Natural killer cell treated with Interleukin-12 subunit alpha and Interleukin-12 subunit beta and Interleukin-15 and Interleukin-18, amount 100 ng/mL, for 72 hours (primary cell): ENCODE data around the gene LRRC75B. TPM values are rescaled to one million over a fixed set of nuclear protein-coding genes. Genes with fewer than 3 reads are reported as not detected.
A peak's percentile ranks its signal among the peaks of the same experiment; 100 is the strongest.

Experiments
- ATAC-seq, 2 donors: fragments of 150-1000 bp; cut with Tn5 transposase in 1 of 2; sonication (Bioruptor Pico), chemical (Tn5 transposase) in 1 of 2; 2 replicates each; pipeline ENCODE4 v1.10.0; 2021
- DNase-seq: peaks from one replicate; pipeline ENCODE4 v3.0.0; 2022; ENCODE audit warnings: low spot score
- H3K27ac Mint-ChIP-seq, 2 donors: 1 replicate in 1 of 2; 2 replicates in 1 of 2; pipeline ENCODE4 v1.8.0; 2022; ENCODE audit warnings: mixed read lengths in 2 of 2, mild to moderate bottlenecking in 1 of 2, moderate library complexity in 1 of 2
- H3K27me3 Mint-ChIP-seq, 2 donors: 1 replicate in 1 of 2; 2 replicates in 1 of 2; pipeline ENCODE4 v1.8.0; 2022; ENCODE audit warnings: mixed read lengths in 2 of 2
- H3K36me3 Mint-ChIP-seq: one replicate; pipeline ENCODE4 v1.8.0; 2022; ENCODE audit warnings: mixed read lengths
- H3K4me1 Mint-ChIP-seq, 2 donors: 1 replicate in 1 of 2; 2 replicates in 1 of 2; pipeline ENCODE4 v1.8.0; 2022; ENCODE audit warnings: low read depth in 2 of 2, mixed read lengths in 2 of 2, mild to moderate bottlenecking in 1 of 2
- H3K4me3 Mint-ChIP-seq: one replicate; pipeline ENCODE4 v1.8.0; 2022; ENCODE audit warnings: mixed read lengths
- H3K9me3 Mint-ChIP-seq: 2 replicates; pipeline ENCODE4 v1.8.0; 2022; ENCODE audit warnings: mixed read lengths
- total RNA-seq, 2 donors: library from RNA; stranded (reverse); gene quantifications; one replicate each; pipeline ENCODE4 v1.2.3, GENCODE V29; 2022

Gene LRRC75B
- total RNA-seq, 2 donors from 2014 or later: 1.8 to 2.3 TPM

- peaks cover 11% of the 10 kb centered on the region for H3K36me3 Mint-ChIP-seq
- no peak overlapping the region for H3K27ac Mint-ChIP-seq
- DNase-seq: no peak
- H3K27me3 Mint-ChIP-seq: no peaks in the 10 kb centered on the region
- peak in 1 of 2 donors; percentile 33 for ATAC-seq
- peaks cover 0 to 6% of the 10 kb centered on the region in 2 donors for H3K4me1 Mint-ChIP-seq
- no peak overlapping the region for H3K4me3 Mint-ChIP-seq
- no peaks in the 10 kb centered on the region for H3K9me3 Mint-ChIP-seq
Measured at GRCh38 chr22:24543679-24544243, 49.1 kb downstream of the LRRC75B start.

DNA sequence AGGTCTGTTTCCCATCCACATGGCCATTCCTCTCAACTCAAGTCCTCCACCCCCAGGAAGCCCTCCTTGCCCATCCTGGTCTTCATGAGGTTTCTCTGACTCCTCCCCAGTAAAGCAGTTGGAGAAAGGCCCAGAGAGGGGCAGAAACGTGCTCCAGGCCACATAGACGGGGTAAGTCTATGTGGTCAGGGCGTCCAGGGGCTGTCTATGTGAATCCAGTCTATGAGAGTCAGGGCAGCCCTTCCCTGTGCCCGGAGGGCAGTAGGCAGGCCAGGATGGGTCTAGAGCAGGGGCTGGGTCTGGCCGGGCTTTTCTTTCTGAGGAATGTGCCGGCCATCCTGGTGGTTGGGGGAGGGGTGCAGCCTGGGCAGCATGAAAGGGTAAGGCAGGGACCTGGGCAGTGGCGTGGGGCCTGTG, 49.7 kb downstream of the LRRC75B start:
- H3K4me3 Mint-ChIP-seq: no peak overlapping the region
- peaks cover 11% of the 10 kb centered on the region for H3K36me3 Mint-ChIP-seq
- H3K4me1 Mint-ChIP-seq: peaks cover 0 to 6% of the 10 kb centered on the region in 2 donors
- H3K27me3 Mint-ChIP-seq: no peaks in the 10 kb centered on the region
- H3K27ac Mint-ChIP-seq: no peak overlapping the region
- DNase-seq: no peak
- H3K9me3 Mint-ChIP-seq: no peaks in the 10 kb centered on the region
- ATAC-seq: peak in 1 of 2 donors; percentile 13

GRCh38 chr22:24542641-24543040, 50.2 kb downstream of the LRRC75B start:
- no peaks in the 10 kb centered on the region for H3K27me3 Mint-ChIP-seq
- H3K4me3 Mint-ChIP-seq: no peak overlapping the region
- no peak overlapping the region for H3K27ac Mint-ChIP-seq
- H3K9me3 Mint-ChIP-seq: no peaks in the 10 kb centered on the region
- DNase-seq (no peak), ATAC-seq (no peak)
- H3K4me1 Mint-ChIP-seq: peaks cover 0 to 6% of the 10 kb centered on the region in 2 donors
- peaks cover 11% of the 10 kb centered on the region for H3K36me3 Mint-ChIP-seq

- Mint-ChIP-seq H3K27me3 (no peaks in the 10 kb centered on the region), H3K27ac (peak overlapping the region in 1 of 2 donors; percentile 5), H3K4me3 (no peak overlapping the region), H3K4me1 (peaks cover 0 to 6% of the 10 kb centered on the region in 2 donors), H3K36me3 (peaks cover 8% of the 10 kb centered on the region), H3K9me3 (no peaks in the 10 kb centered on the region)
- ATAC-seq: peak in 1 of 2 donors; percentile 28
- DNase-seq: no peak
Measured at GRCh38 chr22:24541681-24542515, 51.0 kb downstream of the LRRC75B start.

DNA sequence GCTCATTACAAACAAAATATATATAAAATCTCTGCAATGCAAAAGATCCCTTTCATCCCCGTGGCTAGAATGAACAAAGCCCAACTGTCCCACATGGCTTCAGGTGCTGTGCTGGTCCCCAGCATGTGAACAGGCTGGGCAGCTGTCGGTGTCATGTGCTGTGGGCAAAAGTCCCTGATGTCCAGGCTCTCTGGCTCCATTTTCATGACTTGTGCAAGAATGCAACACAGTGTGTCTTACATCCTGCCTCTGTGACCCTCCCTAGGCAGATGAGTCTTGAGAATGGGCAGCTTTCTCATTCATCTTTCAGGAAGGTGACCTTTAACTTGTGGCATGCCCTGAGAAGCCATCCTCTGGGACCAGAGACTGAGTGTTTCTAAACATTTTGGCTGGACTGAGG, 52.4 kb downstream of the LRRC75B start:
- ATAC-seq (no peak), DNase-seq (no peak)
- Mint-ChIP-seq H3K4me1 (peaks cover 0 to 6% of the 10 kb centered on the region in 2 donors), H3K36me3 (peaks cover 6% of the 10 kb centered on the region), H3K4me3 (no peak overlapping the region), H3K27me3 (no peaks in the 10 kb centered on the region), H3K27ac (no peak overlapping the region), H3K9me3 (no peaks in the 10 kb centered on the region)

DNA sequence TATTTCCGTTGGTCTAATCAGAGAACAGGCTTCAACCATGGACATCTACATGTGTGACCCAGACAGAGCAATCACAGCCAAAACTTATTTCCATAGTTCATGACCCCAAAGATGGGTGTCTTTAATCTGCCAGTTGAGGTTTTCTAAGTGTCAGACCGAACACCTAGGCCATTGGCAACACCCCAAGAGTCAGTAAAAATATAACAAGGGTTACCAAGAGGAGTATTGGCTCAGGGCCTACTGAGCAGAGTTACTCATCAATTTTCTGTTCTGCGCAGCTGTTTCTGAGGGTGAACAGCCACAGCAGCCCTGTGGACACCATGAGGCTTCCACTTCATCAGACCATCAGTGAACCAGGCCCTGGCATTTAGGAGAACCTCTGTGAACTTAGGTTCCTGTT, 56.8 kb downstream of the LRRC75B start:
- DNase-seq (no peak), ATAC-seq (no peak)
- Mint-ChIP-seq H3K9me3 (no peaks in the 10 kb centered on the region), H3K27me3 (no peaks in the 10 kb centered on the region), H3K4me1 (peaks cover 0 to 6% of the 10 kb centered on the region in 2 donors), H3K27ac (no peak overlapping the region), H3K36me3 (peaks cover 6% of the 10 kb centered on the region), H3K4me3 (no peak overlapping the region)

Other genes with a start within 250 kb of the LRRC75B start
- gene ADORA2A, start 165.5 kb downstream of the LRRC75B start, total RNA-seq: 10 to 100 TPM; 29.0 to 81.6 TPM
- gene UPB1, start 97.7 kb downstream of the LRRC75B start, total RNA-seq: 1 to 10 TPM in 1 of 2 donors, under 1 TPM in 1; 0.84 to 1.9 TPM
- gene GUCD1, start 37.9 kb downstream of the LRRC75B start, total RNA-seq: 100 to 1,000 TPM; 105 to 111 TPM
- 100 to 1,000 TPM; 104 to 117 TPM for gene SNRPD3, start 37.1 kb downstream of the LRRC75B start, total RNA-seq
- gene GGT1, start 10.1 kb upstream of the LRRC75B start, total RNA-seq: 10 to 100 TPM; 13.7 to 59.5 TPM
- not detected for gene PIWIL3, start 181.6 kb upstream of the LRRC75B start, total RNA-seq
- gene SGSM1, start 213.1 kb upstream of the LRRC75B start, total RNA-seq: under 1 TPM; 0.17 to 0.75 TPM